Epidermal melanocyte (primary cell): ENCODE measurements around the gene OXCT2.
"Not testable (repeated sequence)": the region's sequence is repeated elsewhere in the genome, so short reads cannot be mapped to it uniquely, and the experiment has no call there.

ENCODE experiments used
- DNase-seq: peaks from one replicate; pipeline ENCODE4 v3.0.0; 2011; ENCODE audit warnings: low spot score; ENCODE audit not compliant: insufficient read length

Gene OXCT2

DNA sequence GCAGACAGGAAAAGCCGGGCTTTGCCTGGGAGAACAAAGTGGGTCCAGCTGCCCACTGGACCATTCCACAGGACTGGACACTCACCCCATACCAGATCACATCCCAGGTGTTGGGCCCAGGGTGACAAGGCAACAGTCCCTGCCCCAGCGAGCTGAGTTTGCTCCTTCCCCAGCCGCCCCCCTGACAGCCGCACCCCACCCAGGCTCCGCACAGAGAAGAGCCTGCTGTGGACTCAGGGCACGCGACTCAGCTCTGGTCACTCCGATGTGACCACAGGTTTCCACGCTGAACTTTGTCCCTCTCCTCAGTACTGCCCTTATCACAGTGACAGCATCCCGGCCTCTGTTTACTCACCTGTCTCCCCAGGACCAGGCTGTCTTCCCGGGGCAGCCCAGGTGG, 16.3 kb upstream of the OXCT2 start:
- DNase-seq: no peak

DNA sequence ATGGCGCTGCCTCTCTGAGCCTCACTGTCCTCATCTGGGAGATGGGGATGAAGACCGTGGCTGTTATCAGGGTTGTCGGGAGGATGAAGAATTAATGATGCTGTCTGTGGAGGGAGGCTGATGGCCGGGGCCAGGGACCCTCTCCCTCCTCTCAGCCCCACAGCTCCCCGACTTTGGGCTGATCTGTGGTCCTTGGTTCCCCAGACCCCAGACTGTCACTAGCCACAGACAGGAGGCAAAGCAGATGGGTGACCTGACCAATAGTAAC, 15.9 kb upstream of the OXCT2 start:
- not testable (repeated sequence) for DNase-seq

DNA sequence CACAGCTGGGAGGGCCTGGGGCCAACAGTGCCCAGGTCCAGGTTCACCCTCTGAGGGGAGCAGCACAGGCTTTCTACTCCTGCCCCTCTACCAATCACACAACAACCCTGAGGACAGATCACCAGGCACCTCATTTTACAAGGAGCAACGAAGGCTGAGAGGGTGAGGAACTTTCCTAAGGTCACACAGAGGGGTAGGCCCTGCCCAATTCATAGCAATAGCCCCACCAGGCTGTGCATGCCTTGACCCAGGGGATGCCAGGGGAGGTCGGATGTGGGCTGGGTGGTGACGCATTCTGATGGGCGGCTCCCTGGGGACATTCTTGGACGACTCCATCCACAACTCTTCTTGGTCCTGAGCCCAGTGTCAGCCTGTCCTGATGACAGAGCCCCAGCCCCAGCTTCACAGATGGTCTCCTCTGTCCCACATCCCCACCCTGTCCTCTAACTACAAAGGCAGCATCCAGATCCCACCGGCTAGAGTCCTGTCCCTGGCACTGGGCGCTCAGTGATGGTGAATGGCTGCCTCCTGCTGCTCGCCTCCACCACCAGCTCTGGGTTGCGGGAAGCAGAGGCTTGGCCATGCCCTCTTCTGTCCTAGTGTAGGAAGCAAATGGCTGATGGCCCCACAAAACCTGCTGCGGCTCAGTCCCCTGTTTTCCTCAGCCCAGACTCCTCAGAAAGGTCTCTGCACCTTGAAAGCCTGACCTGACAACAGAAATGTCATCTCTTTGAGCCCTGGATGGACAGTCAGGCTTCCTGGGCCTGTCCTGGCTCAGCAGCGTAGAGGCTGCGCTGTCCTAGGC, 15.4 kb upstream of the OXCT2 start:
- not testable (repeated sequence) for DNase-seq

DNA sequence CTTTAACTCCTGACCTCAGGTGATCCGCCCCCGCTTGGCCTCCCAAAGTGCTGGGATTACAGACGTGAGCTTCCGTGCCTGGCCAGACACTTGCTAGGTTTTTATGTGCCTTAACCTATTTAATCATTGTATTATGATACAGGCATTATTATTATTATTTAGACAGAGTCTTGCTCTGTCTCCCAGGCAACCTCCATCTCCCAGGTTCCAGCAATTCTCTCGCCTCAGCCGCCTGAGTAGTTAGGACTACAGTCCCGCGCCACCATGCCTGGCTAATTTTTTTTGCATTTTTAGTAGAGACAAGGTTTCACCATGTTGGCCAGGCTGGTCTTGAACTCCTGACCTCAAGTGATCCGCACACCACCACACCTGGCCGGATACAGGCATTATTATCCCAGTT, 11.5 kb upstream of the OXCT2 start:
- DNase-seq: not testable (repeated sequence)

DNA sequence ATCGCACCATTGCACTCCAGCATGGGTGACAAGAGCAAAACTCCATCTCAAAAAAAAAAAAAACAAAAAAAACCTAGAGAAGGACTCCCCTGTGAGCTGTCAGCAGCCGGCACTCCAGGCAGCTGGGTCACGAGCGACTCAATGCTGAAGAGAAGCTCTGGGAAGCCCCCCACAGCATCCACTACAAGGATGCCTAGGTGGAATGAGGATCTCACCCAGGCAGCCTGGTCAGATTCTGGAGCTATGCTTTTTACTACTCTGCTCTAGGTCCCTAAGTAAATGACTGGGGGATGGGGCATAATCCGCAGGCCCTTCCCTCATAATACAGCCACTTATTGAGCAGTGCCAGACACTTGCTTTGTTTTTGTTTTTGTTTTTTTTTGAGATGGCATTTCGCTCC, 11.0 kb upstream of the OXCT2 start:
- no peak for DNase-seq

DNA sequence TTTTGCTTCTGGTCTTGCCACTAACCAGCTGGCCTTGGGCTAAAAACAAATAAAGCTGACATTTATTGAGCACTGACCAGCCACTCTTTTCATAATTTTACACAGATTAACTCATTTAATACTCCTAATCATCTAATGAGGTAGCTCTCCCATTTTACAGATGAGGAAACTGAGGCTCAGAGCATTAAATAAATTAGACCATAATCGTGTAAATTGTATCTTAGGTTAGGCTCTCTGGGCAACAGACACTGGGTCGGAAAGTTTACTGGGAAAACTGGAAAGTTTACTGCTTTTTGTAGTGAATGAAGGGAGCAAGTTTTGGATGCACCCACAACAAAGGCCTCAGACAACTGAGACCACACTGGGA, 10.2 kb upstream of the OXCT2 start:
- DNase-seq: no peak

DNA sequence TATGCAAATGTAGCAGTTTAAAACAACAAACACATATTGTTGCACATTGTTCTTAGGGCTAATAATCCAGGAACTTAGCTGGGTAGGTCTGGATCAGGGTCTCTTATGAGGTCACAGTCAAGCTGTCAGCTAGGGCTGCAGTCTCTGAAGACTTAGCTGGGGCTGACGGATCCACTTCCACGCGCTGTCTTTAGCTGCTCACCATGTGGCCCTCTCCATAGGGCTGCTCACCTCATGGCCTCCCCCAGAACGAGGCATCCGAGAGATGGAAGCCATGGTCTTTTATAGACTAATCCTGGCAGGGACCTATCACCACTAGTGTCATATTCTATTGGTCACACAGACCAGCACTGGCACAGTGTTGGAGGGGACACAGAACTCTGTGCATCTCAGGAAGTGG, 8.7 kb upstream of the OXCT2 start:
- DNase-seq: no peak

DNA sequence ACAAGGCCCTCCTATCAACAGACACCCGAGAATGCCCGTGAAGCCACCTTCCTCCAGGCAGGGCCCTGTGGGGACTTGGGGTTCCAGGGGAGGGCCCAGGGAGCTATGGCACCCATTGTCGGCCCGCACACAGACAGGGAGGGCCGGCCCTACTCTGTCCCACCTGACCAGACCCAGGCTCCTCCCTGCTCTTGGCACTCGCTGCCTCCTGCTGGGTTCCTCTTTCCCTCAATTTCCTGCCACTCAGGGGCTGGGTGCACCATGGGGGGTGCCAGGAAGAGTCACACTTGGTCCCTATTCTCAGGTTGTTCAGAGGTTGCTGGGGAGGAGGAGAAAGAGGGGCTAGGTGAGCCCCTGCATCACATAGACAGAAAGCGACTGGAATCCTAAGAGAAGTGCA, 8.0 kb upstream of the OXCT2 start:
- DNase-seq: no peak

DNA sequence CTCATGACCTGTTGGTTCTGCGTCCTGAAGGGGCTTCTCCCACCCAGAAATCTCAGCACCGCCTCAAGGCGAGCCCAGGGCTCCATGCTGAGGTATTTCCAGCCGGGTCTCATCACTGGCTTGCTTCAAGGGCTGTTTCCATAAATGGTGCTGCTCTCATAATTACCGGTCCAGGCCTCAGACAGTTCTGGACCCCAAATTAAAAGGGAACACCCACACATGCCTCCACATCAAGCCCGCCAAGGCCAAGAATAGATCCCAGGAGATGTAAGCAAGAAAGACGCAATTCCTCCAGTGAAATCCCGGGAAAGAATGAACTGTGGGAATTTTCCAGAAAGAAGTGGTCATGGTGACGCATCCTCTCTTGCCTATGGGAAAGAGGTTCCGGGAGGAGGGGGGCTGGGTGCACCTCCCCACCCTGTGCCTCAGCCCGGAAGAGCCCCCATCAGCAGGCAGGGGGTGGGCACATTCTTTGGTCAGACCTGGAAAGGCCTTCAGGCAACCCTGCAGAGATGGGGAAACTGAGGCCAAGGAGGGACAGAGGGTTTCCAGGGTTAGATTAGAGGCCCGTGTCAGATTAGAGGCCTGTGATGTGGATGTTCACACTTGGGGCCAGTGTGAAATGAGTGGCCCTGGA, 7.4 kb upstream of the OXCT2 start:
- DNase-seq: not testable (repeated sequence)

DNA sequence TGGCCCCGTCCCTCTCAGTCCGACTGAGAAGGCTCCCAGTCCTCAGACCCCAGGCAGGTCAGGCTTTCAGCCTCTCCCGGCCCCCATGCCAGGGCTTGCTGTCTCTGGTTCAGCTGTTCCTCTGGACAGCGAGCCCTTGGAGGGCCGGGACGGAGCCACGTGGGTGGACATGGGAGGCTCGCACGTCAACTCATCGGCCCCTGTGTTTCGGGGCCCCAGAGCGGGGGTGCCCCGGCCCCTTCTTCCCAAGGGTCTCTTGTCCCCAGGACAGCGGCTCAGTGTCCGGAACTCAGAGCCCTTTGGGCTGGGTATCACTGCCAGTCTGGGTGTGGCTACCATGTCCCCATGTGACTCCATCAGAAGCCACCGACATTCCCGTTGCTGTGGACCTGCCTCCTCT, 6.7 kb upstream of the OXCT2 start:
- DNase-seq: not testable (repeated sequence)

DNA sequence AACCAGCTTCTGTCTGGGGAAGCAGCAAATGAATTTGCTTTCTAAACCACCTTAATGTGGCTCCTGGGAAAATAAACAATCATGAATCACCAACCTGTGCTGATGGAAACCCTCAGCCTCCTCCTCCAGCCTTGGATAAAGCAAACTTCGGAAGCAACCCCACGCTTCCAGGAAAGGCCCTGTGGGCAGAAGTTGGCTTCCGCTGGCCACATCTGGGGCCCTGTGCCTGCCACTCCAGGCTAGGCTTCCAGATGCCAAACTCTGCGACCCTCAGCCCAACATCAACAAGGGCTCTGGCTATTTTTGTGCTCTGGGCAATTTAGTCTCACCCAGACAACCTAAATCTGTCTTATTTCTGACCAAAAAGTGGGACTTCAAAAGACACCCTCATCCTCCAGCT, 6.2 kb upstream of the OXCT2 start:
- DNase-seq: no peak

DNA sequence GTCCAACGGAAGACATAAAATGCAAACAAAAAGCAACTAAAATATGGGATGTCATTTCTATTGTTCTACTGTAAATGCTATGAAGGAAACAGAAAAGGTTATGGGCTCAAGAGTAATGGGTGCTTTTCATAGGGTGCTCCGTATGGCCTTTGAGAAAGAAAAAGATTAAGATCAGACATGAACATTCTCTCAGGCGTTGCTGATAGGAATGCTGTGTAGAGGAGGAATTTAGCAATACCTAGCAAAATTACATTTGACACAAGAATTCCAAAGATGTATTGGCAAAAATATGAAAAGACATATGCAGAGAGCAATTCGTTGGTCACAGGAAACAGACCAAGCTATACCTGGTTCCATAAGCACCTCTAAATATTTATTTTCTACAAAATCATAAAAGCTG, 5.7 kb upstream of the OXCT2 start:
- DNase-seq: no peak

DNA sequence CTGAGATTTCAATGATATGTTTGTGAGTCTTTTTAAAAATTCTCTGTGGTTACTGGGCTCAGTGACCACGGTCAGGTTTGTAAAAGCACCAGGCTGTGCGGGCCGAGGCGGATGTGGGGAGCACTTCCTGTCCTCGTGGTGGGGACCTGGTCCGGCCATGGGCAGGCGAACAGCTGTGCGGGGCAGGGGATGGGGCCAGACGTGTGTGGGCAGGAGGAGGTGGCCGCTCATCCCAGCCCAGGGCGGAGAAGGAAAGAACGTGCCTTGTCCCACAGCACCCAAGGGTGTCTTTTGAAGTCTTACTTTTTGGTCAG, 5.2 kb upstream of the OXCT2 start:
- no peak for DNase-seq

DNA sequence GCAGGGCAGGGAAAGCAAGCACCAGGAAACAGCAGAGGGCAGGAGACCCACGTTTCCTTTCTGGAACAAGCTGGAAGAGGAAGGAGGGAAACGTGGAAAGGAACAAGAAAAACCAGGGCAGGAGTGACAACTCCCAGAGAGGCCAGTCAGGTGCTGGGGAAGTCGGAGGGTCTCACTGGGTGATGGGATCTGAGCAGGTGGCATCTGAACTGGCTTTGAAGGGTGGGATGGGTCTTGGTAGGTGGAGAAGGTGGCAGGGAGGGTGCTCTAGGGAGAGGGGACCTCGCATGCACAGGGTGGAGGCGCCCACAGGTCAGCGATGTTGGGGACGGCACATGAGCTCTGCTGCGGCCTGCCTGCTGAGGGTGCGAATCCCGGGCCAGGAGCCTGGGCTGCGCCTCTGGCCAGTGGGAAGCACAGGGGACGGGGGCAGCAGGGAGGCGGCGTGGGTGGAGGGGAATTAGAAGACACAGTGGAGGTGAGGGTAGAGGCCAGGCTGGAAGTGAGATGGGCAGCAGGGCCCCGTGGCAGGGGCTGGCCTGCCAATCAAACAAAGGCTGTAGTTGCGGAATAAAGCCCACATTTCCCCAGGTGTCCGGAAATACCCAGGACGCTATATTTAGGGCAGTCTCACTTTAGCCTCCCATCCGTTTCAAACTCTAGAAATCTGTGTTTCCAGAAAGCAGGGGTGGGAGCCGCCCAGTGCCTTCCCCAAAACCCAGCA, 4.7 kb upstream of the OXCT2 start:
- DNase-seq: not testable (repeated sequence)

DNA sequence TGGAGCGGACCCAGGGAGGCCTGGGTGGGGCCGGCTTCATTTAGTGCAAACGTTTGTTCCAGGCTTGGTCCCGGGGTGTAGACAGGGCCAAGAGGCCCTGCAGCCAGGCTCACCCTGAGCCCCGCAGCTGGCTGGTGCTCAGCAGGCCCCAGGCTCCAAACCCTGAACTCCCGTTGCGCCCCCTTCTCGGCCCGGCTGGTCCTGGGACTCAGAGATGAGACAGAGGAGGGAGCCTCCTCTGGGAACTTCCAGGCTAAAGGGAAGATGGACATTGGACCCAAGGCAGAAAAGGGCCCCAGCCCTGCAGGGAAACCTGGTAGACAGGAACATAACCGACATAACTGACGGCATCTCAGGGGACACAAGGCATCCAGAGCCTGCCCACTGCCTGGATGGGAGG, 4.0 kb upstream of the OXCT2 start:
- DNase-seq: not testable (repeated sequence)

DNA sequence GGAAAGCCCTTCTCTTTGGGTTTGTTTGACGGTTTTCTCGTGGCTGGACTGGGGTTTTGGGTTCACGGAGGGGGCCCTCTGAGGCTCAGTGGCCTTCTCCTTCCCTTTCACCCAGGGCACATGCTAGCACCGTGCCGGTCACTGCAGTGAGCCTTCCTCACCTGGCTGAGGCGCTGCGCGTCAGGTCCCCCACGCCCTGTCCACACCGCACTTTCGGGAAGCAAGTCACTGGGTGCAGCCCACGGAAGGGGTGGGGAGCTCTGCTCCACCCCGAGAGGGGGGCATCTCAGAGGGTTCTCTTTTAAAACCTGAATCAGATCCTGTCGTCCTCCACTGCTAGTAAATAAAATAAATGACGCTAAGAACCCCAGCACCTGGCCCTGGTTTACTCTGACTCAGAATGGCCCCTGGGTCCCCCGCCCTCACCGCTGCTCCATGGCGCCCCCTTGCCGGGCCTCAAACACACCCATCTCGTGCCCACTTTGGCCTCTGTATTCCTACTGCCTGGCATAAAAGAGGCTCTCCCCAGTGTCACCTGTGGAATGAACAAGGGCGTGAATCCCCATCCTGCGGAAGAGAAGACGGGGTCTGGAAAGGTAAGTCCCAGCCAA, 2.3 kb upstream of the OXCT2 start:
- DNase-seq: not testable (repeated sequence)

DNA sequence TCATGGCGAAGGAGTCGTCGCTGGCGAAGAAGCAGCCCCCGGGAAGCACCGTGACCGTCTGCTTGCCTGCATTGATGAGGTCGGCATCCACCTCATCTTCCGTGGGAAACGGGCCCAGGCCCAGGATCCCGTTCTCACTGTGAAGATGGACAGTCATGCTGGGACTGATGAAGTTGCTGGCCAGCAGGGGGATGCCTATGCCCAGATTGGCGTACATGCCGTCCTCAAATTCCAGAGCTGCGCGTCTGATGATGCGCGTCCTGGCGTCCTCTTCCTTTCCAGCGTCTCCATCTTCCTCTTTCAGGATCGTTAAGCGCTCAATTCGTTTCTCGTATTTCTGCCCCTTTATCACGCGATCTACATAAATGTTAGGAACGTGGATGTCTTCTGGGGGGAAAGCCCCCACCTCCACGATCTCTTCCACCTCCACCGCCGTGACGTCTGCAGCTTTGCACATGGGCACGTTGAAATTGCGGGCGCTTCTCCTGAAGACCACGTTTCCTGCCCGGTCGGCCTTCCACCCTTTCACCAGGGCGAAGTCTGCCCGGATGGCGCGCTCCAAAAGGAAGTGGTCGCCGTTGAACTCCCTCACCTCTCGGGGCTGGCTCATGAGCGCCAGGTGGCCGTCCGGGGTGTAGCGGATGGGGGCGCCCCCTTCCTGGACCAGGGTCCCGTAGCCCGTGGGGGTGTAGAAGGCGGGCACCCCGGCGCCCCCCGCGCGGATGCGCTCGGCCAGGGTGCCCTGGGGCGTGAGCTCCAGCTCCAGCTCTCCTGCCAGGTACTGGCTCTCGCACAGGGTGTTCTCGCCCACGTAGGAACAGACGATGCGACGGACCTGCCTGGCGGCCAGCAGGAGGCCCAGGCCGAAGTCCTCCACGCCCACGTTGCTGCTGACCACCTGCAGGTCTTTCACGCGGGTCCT, 787 bp downstream of the OXCT2 start:
- not testable (repeated sequence) for DNase-seq

DNA sequence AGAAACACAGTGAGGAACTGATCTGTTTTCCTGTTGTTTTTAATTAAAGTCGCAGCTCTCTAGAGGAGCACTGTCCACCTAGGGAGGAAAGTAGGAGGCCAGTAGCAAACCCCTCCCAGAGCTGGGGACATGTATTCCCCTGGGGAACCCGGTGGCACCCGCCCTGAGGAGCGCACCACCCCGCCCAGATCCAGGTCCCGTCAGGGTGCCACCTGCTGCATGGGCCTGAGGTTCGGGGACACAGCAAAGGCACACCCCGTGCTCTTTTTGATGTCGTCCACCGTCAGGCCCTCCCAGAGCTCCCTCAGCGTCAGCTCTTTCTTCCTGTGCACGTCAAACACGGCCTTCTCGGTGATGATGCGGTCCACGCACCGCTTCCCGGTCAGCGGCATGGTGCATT, 1.6 kb downstream of the OXCT2 start:
- not testable (repeated sequence) for DNase-seq

DNA sequence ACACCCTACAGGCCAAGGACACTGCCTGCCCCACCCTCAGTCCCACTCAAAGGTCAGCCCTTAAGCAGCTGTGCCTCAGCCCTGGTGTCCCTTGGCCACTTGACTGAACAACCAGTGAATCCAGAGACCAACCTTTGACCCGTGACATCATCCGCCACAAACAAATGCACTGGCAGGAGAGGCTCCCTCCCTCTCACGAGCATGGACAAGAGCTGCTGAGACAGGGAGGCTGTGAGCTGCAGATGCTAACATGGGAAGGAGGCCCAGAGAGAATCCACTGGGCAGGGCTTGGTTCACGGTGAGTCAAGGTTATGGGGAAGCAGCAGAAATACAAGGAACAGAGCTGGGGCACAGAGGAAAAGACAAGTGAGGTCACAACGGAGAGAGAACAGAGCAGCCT, 4.7 kb downstream of the OXCT2 start:
- DNase-seq: not testable (repeated sequence)

DNA sequence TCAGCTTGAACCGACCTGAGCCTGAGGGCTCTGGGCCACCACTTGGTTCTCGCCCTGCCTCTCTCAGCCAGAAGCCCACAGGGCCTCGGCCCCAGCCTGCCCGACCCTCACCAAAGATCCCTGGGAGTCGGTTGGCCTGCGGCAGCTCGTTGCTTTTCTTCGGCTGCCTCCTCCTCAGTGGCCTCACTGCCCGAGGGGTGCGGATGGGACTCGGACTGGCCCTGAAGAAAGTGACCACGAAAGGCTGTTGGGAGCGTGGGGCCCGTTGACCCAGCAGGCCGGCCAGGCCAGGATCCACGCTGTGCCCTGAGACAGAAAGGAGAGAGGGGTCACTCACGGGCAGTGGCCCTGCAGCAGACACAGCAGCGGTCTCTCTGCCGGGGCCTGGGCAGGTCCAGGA, 6.6 kb downstream of the OXCT2 start:
- not testable (repeated sequence) for DNase-seq

DNA sequence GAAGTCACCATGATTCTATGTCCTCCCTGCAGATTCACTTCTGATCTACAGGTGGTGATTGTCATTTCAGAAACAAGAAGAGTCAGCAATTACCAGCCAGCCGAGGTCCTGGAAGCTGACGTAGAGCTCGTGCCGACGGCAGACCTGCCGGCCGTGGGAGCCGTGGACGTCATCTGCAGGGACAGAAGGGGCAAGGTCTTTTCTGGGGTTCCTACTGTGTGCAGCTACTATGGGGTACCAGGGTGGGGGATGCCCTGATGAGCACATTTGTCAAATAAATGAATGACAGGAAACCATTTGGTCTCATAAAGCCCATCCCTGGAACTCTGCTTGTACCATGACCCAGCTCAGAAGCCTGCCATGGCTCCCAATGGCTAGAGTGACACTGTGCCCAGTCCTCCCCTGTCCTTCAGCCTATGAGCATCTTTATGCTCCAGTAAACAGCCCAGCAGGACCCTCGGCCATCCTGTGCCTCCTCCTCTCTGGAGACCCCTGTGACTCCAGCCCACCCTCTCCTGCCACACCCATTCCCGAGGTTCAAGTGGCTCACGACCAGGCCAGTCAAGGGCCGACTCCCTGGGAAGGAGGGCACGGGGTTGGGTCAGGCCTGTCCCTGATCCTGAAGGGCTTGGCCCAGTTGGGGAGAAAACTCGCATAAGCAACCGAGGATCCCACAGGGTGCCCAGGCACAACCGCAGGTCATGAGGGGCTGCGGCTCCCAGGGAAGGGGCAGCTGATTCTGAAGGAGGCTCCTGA, 7.4 kb downstream of the OXCT2 start:
- DNase-seq: not testable (repeated sequence)
